GM19193 (cell line): ENCODE measurements around the gene CMSS1.

ENCODE experiments used
- POLR2A ChIP-seq: IDR thresholded peaks from 4 replicates; pipeline ENCODE4 v1.6.1; 2011; ENCODE audit not compliant: insufficient read depth, insufficient read length; ENCODE audit errors: extremely low read depth

Gene CMSS1

DNA sequence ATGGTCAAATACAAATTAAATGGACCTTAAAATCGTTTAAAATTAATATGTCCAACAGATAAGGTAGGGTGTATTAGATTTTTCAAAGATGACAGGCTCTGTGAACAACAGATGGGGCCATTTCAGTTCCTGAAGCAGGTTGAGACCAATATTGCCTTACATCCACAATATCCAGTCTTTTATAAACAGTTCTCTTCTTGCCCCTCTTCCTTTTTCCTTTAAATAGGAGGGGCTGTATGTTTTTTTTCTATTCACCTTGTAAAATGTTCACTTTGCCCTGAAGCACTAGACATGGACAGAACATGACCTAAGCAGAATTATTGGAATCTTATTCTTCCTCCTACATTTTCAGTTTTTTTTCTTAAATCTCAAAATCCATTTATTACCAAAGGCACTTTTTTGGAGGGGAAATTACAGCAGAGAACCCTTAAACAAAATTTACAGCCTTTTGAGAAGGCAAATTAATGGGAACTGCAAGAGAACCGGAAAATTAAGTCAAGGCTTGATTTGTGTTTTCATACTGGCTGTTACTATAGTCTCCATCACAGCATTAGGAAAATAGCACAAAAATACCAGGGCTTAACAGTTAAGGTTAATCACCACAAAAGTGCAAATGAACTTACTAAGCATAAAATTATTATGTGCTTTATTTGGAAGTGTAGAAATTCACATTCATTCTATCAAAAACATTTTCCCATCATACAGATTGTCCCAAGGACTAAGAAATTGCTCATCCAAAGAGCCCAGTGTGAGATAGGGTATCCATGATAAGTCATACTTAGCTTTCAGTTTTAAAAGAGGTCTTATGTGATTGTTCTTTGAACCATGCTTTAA, 55.8 kb downstream of the CMSS1 start:
- TF ChIP-seq POLR2A: no peak

DNA sequence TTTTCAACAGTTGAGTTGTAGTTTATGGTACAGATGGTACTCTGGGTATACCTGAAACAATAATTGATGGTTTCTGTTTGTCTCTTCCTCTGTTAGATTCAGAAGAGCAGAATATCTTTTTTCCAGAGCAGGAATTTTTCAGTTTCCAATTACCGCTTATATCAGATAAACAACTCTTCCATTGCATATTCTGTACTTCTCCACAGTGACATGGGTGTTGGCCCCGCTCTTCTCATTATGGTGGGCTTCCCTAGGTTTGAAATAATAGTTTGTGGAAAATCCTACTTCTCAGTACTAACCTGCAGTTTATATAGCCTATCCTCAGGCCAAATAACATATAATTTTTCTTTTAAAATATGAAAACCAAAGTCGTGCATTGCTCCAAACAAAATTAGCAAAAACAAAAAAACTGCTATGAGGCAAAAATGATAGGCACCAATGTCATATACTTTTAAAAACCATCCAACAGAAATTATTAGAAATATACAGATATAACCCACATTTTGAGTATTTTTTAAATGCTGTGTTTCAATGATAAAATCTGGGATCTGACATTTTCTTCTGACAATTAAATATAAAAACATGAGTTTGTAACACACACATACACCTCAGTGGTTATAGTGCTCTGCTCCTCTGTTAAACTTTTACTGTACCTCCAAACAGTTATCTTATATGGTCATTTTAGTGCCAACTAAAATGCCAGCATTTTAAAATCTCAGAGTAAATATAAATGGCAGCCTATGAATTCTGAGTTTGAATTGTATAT, 56.8 kb downstream of the CMSS1 start:
- TF ChIP-seq POLR2A: no peak

GRCh38 chr3:99875581-99875928, 57.9 kb downstream of the CMSS1 start:
- no peak for TF ChIP-seq POLR2A

GRCh38 chr3:99875929-99876841, 58.5 kb downstream of the CMSS1 start:
- peak; percentile 74 for TF ChIP-seq POLR2A

DNA sequence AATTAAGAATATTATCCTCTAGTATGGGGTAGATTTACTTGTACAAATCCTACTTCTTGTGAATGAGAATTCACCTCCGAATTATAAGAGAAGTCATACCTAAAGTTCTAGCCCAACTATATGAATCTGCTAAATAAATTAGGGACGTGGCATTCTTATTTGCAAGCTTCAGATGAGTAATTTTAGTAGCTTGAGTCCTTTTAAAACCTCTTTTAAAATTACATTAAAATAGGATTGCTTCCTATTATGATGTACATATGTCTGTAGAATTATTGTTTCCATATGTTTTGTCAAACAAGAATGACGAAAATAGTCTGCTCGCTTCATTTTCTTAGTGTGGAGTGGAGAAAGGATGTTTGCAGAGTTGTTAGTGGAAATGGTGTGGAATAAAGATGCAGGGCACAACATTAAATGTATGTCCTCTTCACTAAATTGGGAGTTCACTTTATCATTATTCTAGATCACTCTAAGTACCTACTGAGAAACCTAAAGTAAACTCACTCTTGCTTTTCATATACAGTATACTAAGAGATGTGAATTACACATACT, 59.4 kb downstream of the CMSS1 start:
- no peak for TF ChIP-seq POLR2A

- no peak for TF ChIP-seq POLR2A
Observed at GRCh38 chr3:99878005-99878404, 60.3 kb downstream of the CMSS1 start.

DNA sequence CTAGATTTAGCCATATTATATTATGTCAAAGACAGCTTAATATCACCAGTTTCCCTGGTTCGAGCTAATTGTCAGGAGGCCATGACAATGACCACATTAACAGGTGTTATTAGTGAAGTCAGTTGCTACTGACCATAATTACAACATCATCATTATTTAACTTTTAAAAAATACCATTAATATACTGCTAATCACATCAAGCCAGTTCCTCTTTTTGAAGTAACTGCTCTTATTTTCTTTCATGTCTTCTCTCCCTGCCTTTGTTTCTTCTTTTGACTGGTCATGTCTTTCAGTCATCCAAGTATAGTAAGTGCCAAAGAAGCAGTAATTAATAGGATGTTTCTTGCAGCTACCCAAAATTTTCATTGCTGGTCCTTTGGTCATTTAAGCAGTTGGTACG, 61.6 kb downstream of the CMSS1 start:
- TF ChIP-seq POLR2A: no peak

GRCh38 chr3:99881121-99881524, 63.5 kb downstream of the CMSS1 start:
- TF ChIP-seq POLR2A: no peak

DNA sequence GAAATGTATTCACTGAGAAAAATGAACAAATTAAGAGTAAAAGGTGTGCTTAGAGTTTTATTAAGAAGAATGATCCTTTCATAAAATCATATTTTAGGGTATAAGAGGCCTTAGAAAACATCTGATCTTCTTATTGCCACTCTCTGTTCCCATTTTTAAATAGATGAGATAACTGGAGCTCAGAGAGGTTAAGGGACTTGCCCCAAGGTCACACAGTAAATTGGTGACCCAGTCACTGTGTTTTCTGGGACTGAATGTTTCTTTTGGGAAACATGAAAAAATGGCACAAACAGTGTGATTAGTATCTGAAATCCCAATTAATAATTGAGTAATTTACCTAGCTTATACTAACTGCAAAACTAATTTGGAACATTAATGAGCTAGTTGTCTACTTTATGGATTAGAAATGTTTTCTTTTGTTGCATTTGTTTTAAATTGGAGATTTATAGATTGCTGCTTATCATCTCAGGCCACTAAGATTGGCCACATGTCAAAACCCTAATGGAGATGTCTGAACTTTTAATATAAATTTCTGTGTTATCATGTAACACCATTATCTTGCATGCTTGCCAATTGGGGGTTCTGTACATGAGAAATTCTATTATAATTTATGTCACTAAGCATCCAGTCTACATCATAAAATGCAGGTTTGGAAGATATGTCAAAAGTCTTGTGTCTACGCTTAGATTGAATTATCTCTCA, 64.9 kb downstream of the CMSS1 start:
- TF ChIP-seq POLR2A: no peak

- TF ChIP-seq POLR2A: no peak
Observed at GRCh38 chr3:99883138-99883461, 65.4 kb downstream of the CMSS1 start.

DNA sequence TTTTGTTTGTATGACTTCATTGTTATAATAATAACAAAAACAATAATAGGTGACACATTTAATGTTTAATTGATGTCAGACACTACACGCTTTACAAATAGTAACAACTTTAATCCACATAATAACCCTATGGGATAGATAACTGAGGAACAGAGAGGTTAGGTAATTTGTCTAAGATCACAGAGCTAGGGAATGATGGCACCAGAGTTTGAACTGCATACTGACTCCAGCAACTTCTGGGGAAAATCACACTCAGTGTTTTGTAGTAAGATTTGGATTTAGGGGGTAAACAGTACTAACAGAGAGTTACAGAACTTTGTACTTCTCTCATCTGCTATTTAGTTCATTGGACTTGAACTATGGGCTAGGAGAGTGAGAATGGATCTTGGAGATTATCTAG, 66.0 kb downstream of the CMSS1 start:
- TF ChIP-seq POLR2A: no peak

DNA sequence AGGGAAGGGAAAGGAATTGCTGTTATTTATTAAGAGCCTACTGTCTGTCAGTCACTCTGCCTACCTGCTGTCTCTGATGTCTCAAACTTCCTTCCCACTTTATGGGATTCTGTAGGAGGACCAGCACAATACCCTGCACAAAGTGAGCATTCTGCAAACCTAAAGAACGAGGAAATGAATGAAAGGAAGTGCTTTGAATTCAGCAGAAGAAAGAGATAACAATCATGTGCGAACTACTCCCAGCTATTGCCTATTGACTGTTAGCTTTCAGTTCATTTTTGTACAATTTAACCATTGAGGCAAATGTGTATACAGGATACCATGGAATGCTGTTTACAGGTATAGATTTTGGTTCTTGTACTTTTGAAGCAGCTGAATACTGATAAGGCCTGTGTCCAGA, 66.8 kb downstream of the CMSS1 start:
- no peak for TF ChIP-seq POLR2A

DNA sequence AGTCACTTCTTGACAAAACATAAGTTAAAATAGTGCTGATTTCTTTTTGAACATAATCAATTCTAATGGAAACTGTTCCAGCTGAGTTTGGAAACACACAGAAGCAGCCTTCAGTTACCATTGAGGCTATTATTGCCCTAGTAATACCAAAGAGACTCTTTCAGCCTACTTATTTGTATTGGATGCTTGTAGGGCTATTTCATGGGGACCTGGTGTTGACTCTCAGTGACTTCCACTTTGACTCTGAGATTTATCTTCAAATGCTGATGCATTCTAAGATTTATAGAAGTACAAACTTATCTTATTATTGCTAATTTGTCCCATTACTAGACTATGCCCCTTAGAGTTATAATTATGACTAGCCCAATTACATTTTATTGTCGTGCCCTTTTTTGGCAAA, 67.4 kb downstream of the CMSS1 start:
- no peak for TF ChIP-seq POLR2A

DNA sequence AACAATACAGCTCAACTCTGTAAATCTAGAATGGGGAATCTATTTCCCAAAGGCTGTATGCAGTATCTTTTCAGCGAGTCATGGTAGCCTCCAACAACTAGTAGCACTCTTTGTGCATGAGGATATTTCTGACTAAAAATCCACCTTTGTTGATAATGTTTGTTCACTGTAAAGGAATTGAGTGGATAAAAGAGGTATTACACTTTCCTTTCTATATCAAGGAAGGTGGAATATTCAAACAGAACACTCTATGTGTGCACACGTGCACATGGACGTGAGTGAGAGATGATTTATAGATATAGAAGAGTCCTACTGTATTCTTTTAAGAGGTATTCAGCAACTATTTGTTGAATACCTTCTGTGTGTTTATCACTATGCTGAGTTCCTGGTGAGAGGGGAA, 68.2 kb downstream of the CMSS1 start:
- no peak for TF ChIP-seq POLR2A
